ENCODE measurements around the gene ZNF226.

- TF ChIP-seq PBX3 (CRISPR knock-in tag; IDR thresholded peaks at IDR 0.05) (no peak), CTCF (tag by site-specific recombination; IDR thresholded peaks at IDR 0.05) (no peak), KLF1 (tag by site-specific recombination; IDR thresholded peaks at IDR 0.05) (no peak), ZNF223 (tag by site-specific recombination; IDR thresholded peaks at IDR 0.05) (no peak), ZNF121 (tag by site-specific recombination; IDR thresholded peaks at IDR 0.05) (no peak), ZNF830 (tag by site-specific recombination; IDR thresholded peaks at IDR 0.05; ENCODE audit: low read depth) (no peak)
These were observed 22.9 kb upstream of the ZNF226 start for GRCh38 chr19:44142059-44142433.

All from HEK293 (cell line).